ENCODE data around the gene TBXA2R.

- TF ChIP-seq CTCF (IDR thresholded peaks at IDR 0.05; ENCODE audit: insufficient read depth, low read length, poor library complexity, severe bottlenecking) (no peak), EZH2phosphoT487 (conservative IDR thresholded peaks at IDR 0.05; ENCODE audit: low read length) (no peak)
Measured at GRCh38 chr19:3604987-3605343, 1.7 kb downstream of the TBXA2R start.

Measured in SU-DHL-6 (cell line).